GM21825 (cell line): ENCODE data around the gene PAFAH2.

ENCODE experiments used
- ATAC-seq: cut with Tn5 transposase; IDR thresholded peaks from one replicate; pipeline ENCODE4 v1.9.1; 2021; ENCODE audit warnings: mild to moderate bottlenecking, moderate library complexity; ENCODE audit not compliant: unreplicated experiment

Gene PAFAH2

DNA sequence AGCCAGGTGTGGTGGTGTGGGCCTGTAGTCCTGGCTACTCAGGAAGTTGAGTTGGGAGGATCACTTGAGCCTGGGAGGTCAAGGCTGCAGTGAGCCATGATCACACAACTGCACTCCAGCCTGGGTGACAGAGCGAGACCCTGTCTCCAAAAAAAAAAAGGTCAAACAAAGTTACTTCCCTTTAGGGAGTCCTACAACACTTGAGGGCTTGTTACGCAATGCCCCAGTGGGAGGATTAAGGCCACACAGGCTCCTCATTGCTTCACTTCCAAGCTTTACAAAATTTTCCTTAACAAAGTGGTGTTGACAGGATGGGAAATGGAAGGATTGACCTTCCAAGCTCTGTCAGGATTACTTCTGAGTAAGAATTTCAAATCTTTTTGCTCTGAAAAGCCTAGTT lies 17.5 kb upstream of the PAFAH2 start:
- no peak for ATAC-seq

DNA sequence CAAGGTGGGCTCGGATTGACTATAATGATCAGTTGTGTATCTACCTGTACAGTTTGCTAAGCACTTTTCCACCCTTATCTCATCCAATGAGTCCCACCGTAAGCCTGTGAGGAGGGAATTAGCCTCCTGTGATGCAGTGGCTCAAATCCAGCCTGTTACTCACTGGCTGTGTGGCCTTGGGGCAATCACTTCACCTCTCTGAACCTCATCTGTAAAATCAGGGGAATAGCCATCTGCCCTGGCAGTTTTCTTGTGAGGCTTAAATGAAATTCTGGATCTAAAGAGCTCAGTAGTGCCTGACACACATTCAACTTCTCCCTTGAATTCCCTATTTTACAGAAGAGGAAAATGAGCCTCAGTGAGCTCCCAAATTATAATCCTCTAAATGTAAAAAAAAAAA lies 16.3 kb upstream of the PAFAH2 start:
- no peak for ATAC-seq

DNA sequence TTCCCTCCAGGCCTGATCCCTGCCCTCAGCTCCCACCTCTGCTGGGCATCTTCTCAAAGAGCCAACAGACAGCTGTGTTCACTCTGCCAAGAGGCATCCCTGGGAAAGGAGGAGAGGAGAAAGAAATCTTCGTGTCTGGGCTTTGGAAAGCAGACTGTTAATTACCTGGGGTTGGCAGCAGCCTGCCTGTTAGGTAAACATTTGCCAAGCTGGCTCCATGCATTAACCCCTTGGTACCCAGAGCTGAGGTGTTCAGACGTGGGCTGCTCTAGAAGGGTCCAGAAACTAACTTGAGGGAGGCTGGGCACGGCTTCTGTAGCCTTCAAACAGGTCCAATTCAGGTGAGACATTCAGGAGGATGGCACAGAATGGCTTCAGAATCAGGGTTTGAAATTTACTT lies 15.0 kb upstream of the PAFAH2 start:
- no peak for ATAC-seq

DNA sequence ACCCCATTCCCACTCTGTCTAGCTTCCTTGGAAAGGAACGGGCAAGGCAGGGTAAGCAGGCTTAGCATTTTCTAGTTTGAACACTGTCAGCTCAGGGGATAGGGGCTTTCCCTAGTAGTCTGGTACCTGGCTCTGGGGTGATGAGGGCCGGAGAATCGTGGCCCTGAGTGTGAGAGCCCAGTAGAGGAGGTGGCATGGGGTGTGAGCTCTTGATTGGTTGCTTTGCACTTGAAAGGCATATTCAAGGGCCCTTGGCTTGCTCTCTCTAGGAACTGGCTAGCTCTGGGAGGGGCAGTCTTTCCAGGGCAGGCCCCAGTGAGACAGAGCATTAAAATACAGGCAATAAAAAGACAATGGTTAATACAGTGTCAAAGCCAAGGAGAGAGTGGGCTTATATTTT lies 13.0 kb upstream of the PAFAH2 start:
- no peak for ATAC-seq

DNA sequence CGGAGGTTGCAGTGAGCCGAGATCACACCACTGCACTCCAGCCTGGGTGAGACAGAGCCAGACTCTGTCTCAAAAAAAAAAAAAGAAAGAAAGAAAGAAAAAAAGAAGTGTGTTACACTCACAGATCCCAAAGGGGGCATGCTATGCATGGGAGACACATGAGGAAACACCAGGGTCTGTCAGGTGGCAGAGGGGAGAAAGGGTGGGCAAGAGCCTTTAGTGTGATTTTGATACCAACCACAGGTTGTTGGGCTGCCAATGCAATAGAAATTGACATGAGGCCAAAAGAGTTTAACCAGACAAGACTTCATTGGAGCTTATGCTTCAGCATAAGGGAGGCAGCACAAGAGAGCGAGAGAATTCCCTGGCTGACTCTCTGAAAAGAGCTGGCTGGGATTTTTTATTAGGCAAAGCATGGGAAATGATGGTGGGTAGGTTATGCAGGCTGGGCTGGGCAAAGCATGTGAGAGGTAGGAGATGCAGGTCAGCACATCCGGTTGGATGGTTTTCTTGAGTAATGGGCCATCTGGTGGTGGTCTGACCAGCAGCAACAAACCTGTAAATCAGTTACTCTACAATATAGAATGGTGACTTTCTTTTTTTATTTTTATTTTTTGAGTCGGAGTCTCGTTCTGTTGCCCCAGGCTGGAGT lies 12.1 kb upstream of the PAFAH2 start:
- ATAC-seq, result no peak

DNA sequence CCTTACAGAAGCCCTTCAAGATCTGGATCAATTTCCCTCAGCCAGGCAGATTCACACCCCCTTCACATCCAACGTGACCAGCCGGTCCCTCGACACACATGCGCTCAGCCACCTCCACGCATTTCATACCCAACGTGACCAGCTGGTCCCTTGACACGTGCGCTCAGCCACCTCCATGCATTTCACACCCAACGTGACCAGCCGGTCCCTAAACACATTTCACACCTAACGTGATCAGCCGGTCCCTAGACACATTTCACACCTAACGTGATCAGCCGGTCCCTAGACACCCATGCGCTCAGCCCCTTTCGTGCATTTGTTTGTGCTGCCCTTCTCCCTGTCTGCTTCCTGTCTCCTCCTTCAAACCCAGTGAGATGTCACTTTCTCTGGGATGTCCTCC lies 8.8 kb upstream of the PAFAH2 start:
- no peak for ATAC-seq

DNA sequence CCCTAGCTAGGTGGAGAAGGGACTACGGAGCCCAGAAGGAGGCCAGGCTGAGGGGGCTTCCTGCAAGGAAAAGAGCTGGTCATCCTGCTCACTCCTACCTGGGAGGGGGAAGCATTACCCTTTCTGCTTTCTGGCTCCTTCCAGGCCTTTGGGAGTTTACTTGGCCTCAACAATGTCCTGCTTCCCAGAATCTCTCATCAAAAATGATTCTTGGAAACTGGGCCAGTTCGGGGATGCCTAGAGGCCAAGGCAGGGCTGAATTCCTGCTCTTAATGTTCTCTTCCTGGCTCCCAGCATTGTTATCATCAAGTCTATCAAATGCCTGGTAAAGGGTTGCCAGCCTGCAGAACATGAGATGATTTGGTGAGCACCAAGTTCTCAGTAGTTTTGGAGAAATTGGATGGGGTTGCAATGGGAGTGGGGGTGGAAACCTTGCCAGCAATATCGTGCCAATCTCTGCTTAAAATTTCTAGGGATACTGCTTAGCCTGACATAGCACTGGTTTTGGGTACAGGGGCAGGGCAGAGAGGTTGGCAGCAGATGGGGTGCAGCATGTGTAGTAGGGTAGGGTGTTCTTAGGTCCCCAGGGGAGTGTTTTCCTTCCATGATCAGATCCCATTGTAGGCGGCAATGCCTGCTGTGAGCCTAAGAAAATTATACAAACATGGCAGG lies 7.7 kb upstream of the PAFAH2 start:
- ATAC-seq, result no peak

DNA sequence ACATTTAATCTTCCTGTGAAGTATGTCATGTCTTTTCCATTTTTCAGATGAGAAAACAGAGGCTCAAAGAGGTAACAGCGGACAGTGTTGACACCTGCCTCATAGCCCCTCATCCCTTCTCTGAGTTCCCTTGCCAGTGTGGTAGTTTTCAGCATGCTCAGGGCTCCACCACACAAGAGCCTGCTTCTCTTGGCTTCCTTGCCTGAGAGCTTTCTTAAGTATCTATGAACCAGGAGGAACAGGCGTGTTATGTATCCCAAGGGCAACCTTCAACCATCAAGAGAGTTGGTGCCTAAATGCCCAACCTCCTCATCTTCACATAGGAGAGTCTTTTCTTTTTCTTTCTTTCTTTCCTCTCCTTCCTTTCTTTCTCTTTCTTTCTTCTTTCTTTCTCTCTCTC lies 5.9 kb upstream of the PAFAH2 start:
- no peak for ATAC-seq

DNA sequence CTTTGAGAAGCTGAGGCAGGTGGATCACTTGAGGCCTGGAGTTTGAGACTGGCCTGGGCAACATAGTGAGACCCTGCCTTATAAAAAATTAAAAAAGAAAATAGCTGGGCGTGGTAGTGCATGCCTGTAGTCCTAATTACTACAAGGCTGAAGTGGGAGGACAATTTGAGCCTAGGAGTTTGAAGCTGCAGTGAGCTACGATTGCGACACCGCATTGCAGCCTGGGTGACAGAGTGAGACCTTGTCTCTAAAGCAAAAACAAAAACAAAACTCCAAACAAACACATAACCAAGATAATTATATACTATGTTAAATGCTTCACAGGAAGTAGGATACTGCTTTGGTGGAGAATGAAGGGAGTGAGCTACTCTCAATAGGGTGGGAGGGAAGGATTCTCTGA lies 5.4 kb upstream of the PAFAH2 start:
- no peak for ATAC-seq

DNA sequence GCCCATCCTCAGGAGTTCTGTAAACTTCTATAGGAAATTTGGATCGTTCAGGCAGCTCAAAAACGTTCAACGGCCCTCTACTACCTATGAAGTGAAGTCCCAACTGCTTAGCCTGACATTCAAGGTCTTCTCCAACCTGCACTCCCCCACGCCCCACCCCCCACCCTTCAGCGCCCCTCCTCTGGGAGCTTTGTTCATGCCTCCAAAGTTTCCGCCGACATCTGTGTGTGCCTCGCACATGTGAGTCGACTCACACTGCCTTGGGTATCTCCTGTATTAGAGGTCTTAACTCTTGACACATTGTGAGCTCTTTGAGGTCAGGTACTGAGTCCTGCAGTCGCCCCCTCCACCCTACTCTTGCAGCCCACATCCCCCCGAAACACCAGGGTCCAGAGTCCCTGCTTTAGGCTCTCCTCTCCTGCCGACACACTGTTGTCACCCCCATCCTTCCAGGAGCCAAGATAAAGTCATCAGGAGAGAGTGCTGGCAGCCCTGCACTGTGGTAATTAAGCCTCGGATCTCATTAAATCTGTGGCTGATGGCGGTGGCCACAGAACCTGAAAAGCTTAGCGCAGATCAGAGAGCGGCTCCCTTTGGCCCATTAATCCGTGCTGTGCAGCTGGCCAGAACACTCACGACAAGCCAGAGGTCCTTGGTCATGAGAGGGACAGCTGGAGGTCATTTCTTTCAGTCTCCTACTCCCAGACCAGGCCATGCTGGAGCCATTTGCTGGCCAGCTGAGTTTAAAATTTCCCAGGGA lies 1.4 kb upstream of the PAFAH2 start:
- ATAC-seq, result no peak

DNA sequence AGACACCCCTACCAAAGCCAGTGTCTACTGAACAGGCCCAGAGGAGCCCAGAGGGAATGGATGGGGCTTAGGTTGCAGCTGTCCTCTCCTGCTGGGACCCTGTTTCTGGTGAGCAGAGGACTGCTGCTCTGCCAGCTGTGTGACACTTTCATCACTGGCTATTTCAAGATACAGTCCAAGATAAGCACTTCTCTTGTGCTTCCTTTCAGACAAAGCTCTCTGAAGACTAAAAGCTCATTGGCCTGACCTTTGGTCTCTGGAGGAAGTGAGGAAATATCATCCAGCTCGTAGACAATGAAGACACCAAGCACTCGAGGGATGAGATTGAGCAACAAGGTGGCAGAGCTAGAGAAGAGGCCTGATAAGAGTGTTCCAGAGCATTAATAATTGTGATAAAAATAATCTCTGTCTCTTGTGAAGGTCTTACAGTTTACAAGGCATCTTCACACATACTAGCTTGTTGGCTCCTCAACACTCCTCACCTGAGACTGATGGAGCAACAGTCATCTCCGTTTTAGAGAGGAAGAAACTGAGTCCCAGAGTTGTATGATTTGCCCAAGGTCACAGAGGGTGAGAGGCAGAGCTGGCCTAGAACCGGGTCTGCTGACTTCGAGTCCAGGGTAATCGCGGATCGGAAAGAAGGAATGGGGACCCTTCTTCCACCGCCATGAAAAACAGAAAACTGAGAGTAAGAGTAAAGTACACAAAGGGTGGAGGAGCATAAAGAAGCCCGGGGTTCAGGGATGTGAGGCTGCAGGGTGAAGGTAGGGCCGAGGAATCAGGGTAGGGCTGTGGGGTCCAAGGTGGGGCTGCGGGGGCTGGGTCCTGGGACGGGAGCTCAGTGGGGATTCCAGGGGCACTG lies 666 bp downstream of the PAFAH2 start:
- no peak for ATAC-seq

DNA sequence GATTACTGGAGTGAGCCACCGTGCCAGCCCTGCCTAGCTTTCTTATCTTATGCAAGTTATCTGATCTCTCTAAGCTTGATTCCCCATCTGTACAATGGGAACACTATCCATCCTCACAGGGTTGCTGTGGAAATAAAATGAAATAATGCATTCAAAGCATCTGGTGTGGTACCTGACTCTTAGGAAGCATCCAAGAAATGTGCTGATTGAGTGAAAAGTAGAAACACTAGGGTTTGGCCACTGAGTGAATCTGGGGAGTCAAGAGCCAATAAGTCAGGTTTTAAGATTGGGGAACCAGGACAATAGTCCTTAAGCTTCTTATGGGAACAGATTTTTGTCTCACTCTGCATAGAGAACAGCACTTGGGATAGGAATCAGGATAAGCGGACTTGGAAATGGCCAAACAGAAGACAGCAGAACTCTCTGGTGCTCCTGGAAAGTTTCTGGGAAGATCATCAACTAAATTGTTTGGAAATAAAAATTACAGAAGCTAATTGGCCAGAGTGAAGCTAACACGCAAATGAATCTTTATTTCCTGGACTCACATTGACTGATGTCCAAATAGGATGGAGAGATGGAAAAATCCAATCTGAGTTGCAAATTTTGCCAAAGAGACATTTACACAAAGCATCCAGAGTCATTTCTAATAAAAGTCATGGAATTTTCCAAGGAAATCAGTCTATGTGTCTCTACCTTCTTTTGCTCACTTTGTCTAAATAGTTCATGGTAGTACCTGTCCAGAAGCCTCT lies 3.3 kb downstream of the PAFAH2 start:
- no peak for ATAC-seq

DNA sequence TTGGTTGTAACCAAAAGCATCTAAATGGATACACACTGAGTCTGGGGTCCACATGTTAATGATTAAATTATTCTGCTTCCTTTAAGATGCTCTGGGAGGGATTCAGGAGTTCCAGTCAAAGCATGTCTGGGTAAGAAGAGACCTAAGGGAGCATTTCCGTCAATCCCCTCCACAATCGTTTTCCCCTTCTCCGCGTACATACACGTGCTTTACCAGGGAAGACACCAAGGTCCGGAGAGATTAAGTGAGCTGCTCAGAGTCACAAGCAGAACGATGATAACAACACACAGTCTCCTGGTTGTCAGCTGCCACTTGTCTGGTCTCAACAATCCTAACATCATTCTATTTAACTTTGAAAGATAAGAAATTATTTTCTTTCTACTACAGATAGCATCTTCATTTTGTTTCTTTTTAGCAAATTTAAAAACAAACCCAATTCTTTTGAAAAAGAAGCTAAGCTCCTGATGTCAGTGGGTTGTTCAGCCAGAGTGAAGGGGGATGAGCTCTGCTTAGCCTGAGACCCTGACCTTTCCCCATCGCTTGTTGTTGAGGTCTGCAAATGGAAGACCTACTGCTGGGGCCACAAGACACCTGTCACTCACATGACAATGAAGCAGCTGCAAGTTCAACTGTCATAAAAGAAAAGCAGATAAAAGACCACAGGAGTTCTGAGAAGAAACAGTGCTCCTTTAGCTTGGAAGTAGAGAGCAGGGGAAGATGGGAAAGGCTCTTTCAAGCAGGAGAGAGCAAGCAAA lies 4.5 kb downstream of the PAFAH2 start:
- no peak for ATAC-seq

DNA sequence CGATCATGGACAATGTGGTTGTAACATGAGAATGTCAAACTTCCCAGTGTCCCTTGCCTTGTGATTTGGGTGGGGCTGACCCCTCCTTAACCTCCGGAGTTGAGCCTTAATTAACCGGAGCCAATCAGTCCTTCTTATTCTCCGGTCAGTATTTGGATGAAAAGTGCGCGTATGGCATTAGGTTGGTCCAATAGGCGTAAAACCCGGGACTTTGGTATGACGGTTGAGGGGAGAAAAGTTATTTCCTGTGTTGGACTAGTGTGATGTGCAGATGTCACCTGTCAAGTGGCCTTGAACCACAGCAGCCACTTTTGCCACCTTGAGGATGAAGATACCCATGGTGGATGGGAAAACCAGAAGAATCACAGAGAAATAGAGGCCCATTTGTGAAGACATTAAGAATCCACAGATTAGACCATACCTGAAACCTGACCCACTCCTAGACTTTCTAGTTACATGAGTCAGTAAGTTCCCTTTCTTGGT lies 5.1 kb downstream of the PAFAH2 start:
- ATAC-seq, result no peak

DNA sequence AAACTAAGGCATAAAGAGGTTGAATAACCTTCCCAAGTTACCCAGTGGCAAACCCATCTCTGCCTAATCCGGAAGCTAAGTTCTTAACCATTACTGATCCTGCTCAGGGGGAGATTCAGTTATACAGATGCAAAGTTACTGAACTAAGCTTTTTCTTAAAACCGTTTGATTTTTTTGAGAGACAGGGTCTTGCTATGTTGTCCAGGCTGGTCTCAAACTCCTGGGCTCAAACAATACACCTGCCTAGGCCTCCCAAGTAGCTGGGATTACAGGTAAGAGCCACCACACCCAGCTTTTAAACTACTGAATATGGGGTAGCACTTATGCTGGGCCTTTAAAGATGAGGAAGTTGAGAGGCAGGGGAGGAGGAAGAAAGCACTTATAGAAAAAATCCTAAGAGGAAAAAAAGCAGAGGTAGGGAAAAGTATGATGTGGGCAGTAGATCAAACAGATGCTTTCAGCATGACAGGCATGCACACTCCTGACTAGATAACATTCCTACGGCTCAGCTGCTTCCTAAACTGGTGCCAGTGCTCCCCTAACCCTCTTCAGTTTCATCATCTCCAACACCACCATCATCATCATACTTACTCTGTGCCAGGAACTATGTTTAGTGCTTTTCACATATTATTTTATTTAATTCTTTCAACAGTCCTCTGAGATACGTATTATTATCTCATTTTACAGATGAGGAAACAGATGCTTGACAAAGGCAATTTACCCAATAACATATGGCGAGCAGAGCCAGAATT lies 5.8 kb downstream of the PAFAH2 start:
- no peak for ATAC-seq

DNA sequence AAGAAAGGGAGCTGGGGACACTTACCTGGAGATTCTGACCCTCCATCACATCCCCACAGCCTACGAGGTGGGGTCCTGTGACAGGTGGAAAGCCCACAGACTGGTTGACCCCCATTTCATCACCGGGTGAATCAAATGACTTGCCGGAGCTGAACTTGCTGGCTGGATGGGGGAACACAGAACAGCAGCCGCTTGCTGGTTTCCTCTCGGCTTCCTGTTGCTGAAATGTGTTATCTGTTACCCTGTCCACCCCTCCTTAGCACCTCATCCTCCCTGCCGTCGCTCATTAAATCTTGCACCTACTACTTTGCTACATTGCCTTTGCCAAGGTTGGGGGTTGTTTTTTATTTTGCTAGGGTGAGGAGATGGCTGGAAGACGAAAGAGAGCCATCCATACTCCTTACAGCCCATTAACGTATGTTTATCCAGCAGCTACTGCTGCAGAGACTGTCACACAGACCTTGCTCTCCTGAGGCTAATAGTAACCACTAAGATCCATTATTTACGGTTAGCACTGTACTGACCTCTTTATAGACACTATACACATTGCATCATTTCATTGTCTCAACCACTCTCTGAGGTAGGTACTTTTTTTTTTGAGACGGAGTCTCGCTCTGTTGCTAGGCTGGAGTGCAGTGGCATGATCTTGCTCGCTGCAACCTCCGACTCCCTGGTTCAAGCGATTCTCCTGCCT lies 7.0 kb downstream of the PAFAH2 start:
- ATAC-seq, result no peak

DNA sequence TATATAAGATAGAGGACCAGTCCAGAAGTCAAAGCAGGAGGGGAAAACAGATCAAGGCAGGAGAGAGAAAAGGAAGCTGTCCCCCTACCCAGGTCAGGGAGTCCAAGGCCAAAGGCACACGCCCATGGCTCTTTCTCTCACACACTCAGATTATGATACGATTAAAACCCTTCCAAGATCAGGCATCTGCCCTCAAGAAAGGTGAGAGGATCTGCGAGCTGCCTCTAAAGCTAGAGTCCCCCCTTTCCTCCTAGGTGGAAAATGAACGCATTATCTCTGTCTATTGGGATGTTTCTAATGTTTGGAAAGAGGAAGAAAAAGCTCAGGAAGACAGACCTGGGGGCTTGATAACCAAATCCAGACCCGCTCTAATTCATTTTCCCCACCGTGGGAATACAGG lies 7.6 kb downstream of the PAFAH2 start:
- ATAC-seq, result no peak

DNA sequence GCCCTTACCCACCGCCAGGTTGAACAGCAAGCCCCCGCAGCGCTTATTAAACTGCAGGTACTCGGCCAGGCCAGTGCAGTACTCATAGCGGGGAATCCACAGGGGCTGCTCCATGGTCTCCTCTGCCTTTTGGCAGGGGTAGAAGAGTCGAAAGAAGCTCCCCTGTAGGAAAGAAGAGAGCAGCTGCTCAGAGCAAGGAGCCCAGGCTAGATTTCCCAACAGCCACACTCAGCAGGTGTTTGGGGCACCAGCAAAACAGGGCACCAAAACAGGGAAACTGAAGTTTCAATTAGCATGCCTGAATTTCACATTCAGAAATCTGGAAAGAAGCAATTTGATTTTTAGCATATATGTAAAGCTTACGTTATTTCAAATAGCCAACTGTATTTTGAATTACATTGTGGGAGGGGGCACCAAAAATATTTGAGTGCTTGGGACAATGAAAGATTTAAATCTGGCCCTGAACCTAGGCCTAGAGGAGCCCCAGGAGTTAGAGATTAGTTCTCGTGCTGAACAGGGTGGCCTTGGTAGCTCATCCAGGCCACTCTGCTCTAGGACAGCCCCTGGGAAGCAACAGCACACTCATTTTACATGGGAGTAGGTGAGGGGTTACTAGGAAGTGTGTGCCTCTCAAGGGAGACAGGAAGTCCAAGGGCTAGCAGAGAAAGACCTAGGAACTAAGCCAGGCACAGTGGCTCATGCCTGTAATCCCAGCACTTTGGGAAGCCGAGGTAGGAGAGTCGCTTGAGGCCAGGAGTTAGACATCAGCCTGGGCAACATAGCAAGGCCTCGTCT lies 8.2 kb downstream of the PAFAH2 start:
- no peak for ATAC-seq
